Sigmoid colon (tissue), 7 donors: ENCODE data around the gene MAP3K3. TPM values are rescaled to one million over a fixed set of nuclear protein-coding genes. Genes with fewer than 3 reads are reported as not detected.
A peak's percentile ranks its signal among the peaks of the same experiment; 100 is the strongest.

Experiments used
- DNase-seq: peaks from one replicate; pipeline ENCODE4 v3.0.0-alpha.2; 2019
- H3K27ac ChIP-seq, 4 donors: fragments of 200-600 bp; sonication (generic); one replicate each; pipeline ENCODE4 v1.5.1; 2016 to 2019; ENCODE audit warnings: mild to moderate bottlenecking in 1 of 4
- H3K27me3 ChIP-seq, 3 donors: fragments of 200-600 bp; sonication (generic); one replicate each; pipeline ENCODE4 v1.5.1; 2019; ENCODE audit warnings: mild to moderate bottlenecking in 1 of 3
- H3K36me3 ChIP-seq, 4 donors: fragments of 200-600 bp; sonication (generic); one replicate each; pipeline ENCODE4 v1.5.1; 2016 to 2019
- H3K4me1 ChIP-seq, 4 donors: fragments of 200-600 bp; sonication (generic); one replicate each; pipeline ENCODE4 v1.5.1; 2017 to 2019
- H3K4me3 ChIP-seq, 4 donors: fragments of 200-600 bp; sonication (generic); one replicate each; pipeline ENCODE4 v1.5.1; 2017 to 2019; ENCODE audit warnings: mild to moderate bottlenecking in 2 of 4, moderate library complexity in 1 of 4
- H3K9me3 ChIP-seq, 4 donors: fragments of 200-600 bp in 3 of 4; sonication (generic) in 3 of 4; one replicate each; pipeline versions ENCODE4 v1.5.1 to v1.6.1; 2013 to 2019
- EP300 ChIP-seq, 4 donors: sonication (generic); formaldehyde crosslinking; IDR thresholded peaks; one replicate each; pipeline ENCODE4 v1.6.1; 2017; ENCODE audit warnings: antibody characterized with exemption in 4 of 4
- POLR2A ChIP-seq, 2 donors: fragments of 450-650 bp; IDR thresholded peaks; one replicate each; pipeline ENCODE4 v1.6.1; 2016; ENCODE audit warnings: antibody characterized with exemption in 2 of 2, mild to moderate bottlenecking in 2 of 2, moderate library complexity in 2 of 2
- POLR2AphosphoS5 ChIP-seq, 4 donors: sonication (generic); formaldehyde crosslinking; IDR thresholded peaks; one replicate each; pipeline ENCODE4 v1.6.1; 2017; ENCODE audit warnings: antibody characterized with exemption in 4 of 4
- WGBS, 2 donors: extraction: QIAGEN DNeasy Blood & Tissue Kit; methylation state at CpG; one replicate each; pipeline ENCODE4 v1.1.7; 2013; 5-methylcytosine and 5-hydroxymethylcytosine counted together
- intact Hi-C: fragments of 100-400 bp; cut with DNase I; formaldehyde crosslinking; loops from one replicate; pipeline ENCODE4 v1.15.1; 2023
- polyA plus RNA-seq, 3 donors: library from polyadenylated mRNA; stranded (reverse); fragments of 200-250 nt; gene quantifications; one replicate each; pipeline ENCODE4 v1.2.3, GENCODE V29; 2013
- total RNA-seq, 4 donors: library from RNA; depleted of rRNA; stranded (reverse); fragments of >200 nt; gene quantifications; one replicate each; pipeline ENCODE4 v1.1.0, GENCODE V29; 2016
- TF ChIP-seq, protein P1 (sequence below), 4 experiments: fragments of 450-650 bp in 3 of 4; fragments of 200-600 bp in 1 of 4; IDR thresholded peaks; one replicate each; pipeline ENCODE4 v1.5.1; 2016 to 2019; ENCODE audit warnings: antibody characterized with exemption in 4 of 4, mild to moderate bottlenecking in 3 of 4, moderate library complexity in 2 of 4
- donor health status: healthy with polysubstance abuse.
- donor health status: Bipolar disorder and iron deficiency.
- donor health status: healthy.

The MAP3K3 gene
- total and polyA plus RNA-seq, 7 donors = 4.4 to 68.7 (median 51.5) TPM

DNA sequence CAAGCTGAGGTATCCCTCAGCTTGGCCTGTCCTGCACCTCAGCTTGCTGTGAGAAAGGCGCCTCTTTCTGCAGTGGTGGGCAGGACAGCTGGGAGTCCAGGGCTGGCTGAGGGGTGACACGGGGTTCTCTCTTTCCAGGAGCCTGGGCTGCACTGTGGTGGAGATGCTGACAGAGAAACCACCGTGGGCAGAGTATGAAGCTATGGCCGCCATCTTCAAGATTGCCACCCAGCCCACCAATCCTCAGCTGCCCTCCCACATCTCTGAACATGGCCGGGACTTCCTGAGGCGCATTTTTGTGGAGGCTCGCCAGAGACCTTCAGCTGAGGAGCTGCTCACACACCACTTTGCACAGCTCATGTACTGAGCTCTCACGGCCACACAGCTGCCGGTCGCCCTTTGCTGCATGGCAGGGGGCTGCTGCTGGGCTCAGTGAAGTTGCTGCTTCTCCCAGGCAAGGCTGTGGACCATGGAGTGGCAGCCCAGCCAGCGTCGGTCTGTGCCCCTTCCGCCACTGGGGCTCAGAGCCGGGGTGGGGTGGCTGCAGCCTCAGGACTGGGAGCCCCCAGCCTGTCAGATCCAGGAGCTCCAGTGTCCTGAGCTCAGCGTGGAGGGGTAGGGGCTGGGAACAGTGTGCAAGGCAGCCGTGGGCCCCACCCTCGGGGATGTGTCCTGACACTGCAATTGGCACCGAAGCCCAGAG lies 71.3 kb downstream of the MAP3K3 start:
- DNase-seq = no peak
- peak overlapping the region in 1 of 4 donors; percentile 2 for H3K27ac ChIP-seq
- TF ChIP-seq POLR2AphosphoS5 (IDR thresholded peaks at IDR 0.05) (no peak), EP300 (IDR thresholded peaks at IDR 0.05) (no peak), POLR2A (IDR thresholded peaks at IDR 0.05) (no peak)
- TF ChIP-seq, protein P1, sequence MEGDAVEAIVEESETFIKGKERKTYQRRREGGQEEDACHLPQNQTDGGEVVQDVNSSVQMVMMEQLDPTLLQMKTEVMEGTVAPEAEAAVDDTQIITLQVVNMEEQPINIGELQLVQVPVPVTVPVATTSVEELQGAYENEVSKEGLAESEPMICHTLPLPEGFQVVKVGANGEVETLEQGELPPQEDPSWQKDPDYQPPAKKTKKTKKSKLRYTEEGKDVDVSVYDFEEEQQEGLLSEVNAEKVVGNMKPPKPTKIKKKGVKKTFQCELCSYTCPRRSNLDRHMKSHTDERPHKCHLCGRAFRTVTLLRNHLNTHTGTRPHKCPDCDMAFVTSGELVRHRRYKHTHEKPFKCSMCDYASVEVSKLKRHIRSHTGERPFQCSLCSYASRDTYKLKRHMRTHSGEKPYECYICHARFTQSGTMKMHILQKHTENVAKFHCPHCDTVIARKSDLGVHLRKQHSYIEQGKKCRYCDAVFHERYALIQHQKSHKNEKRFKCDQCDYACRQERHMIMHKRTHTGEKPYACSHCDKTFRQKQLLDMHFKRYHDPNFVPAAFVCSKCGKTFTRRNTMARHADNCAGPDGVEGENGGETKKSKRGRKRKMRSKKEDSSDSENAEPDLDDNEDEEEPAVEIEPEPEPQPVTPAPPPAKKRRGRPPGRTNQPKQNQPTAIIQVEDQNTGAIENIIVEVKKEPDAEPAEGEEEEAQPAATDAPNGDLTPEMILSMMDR (IDR thresholded peaks at IDR 0.05) = no peak
- H3K27me3 ChIP-seq = no peaks in the 10 kb centered on the region
- WGBS, 2 donors = 92 to 93% methylated on average over 18 of the region's 18 CpGs
- intact Hi-C loops = no loop called here
- no peaks in the 10 kb centered on the region for H3K9me3 ChIP-seq
- no peak overlapping the region for H3K4me3 ChIP-seq
- peaks cover 24 to 61% (median 54%) of the 10 kb centered on the region in 4 donors for H3K36me3 ChIP-seq
- H3K4me1 ChIP-seq = peaks cover 0 to 24% (median 14%) of the 10 kb centered on the region in 4 donors

DNA sequence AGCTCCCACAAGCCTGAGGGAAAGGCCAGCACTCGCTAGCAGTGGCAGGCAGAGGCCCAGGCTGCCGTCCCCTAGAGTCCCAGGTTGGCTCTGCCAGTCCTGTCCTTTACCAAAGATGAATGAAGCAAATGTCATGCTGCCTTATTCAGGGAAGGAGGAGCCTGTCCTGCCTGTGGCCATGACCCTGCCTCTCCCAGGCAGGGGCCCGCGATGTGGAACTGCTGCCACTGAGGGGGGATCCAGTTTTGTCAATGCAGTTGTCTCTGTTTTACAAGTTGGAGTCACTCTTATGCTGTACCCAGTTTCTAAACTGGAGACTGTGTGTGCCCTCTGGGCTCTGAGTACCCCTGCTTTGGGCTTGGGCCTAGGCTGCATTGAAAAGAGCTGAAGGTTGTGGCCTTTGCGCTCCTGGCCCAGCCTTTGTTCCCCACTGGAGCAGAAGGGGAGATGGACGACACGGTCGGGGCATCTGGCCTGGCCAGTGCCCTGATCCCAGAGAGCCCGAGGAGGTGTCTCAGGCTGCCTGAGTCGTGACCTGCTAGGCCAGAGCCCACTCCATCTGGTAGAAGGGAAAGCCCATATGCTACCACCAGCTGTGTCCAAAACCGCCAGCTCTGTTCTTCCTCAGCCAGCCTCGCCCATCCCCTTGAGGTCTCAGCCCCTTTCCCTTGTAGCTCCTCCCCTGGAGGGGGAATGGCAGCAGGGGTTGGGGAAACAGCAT lies 72.2 kb downstream of the MAP3K3 start:
- 85 to 93% methylated on average over 12 of the region's 12 CpGs for WGBS, 2 donors
- no peak for TF ChIP-seq POLR2AphosphoS5 (IDR thresholded peaks at IDR 0.05)
- TF ChIP-seq EP300 (IDR thresholded peaks at IDR 0.05) = no peak
- TF ChIP-seq, protein P1 (IDR thresholded peaks at IDR 0.05) = no peak
- TF ChIP-seq POLR2A (IDR thresholded peaks at IDR 0.05) = no peak
- intact Hi-C loops = no loop called here
- Histone ChIP-seq H3K4me1 (peaks cover 0 to 33% (median 22%) of the 10 kb centered on the region in 4 donors), H3K27ac (peak overlapping the region in 3 of 4 donors; percentile 27 to 37 (median 35)), H3K36me3 (peaks cover 22 to 53% (median 45%) of the 10 kb centered on the region in 4 donors), H3K4me3 (no peak overlapping the region), H3K27me3 (no peaks in the 10 kb centered on the region), H3K9me3 (no peaks in the 10 kb centered on the region)
- no peak for DNase-seq

GRCh38 chr17:63694950-63695773 lies 72.9 kb downstream of the MAP3K3 start:
- H3K36me3 ChIP-seq = peaks cover 14 to 45% (median 38%) of the 10 kb centered on the region in 4 donors
- peak overlapping the region in 3 of 4 donors; percentile 27 to 37 (median 35) for H3K27ac ChIP-seq
- H3K4me1 ChIP-seq = peaks cover 0 to 38% (median 25%) of the 10 kb centered on the region in 4 donors
- no peaks in the 10 kb centered on the region for H3K27me3 ChIP-seq
- intact Hi-C loops = loop anchor here (5.0 kb wide), 1 partner anchor 73 kb away; the partner anchor contains the start of gene MAP3K3
- TF ChIP-seq POLR2AphosphoS5 (IDR thresholded peaks at IDR 0.05) (peak in 1 of 4 donors; percentile 0), POLR2A (IDR thresholded peaks at IDR 0.05) (no peak), EP300 (IDR thresholded peaks at IDR 0.05) (no peak)
- TF ChIP-seq, protein P1 (IDR thresholded peaks at IDR 0.05) = no peak
- no peaks in the 10 kb centered on the region for H3K9me3 ChIP-seq
- H3K4me3 ChIP-seq = no peak overlapping the region
- 76 to 81% methylated on average over 15 of the region's 15 CpGs for WGBS, 2 donors
- no peak for DNase-seq

DNA sequence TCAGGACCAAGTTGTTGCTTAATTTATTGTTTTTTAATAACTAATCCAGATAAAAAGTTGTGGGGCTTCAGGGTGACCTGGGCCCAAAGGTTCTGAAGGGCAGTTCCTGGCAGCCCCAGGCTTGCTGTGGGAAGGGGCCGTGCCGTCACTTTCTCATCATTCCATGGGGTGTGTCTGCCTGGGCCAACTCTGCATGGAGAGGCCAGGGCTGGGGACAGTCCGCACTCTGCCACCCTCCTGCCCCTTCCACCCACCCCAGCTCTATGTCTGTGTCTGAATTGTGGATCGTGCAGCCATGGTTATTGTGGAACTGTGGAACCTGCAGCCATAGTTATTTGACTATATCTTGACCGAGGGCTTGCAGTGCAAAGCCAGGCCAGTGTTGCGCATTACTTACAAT lies 73.7 kb downstream of the MAP3K3 start:
- Histone ChIP-seq H3K9me3 (no peaks in the 10 kb centered on the region), H3K36me3 (peaks cover 7 to 38% (median 30%) of the 10 kb centered on the region in 4 donors), H3K4me3 (no peak overlapping the region), H3K27me3 (no peaks in the 10 kb centered on the region), H3K4me1 (peaks cover 0 to 45% (median 32%) of the 10 kb centered on the region in 4 donors), H3K27ac (no peak overlapping the region)
- 88 to 89% methylated on average over 6 of the region's 6 CpGs for WGBS, 2 donors
- no peak for TF ChIP-seq EP300 (IDR thresholded peaks at IDR 0.05)
- TF ChIP-seq POLR2AphosphoS5 (IDR thresholded peaks at IDR 0.05) = peak in 2 of 4 donors; percentile 2 to 13
- intact Hi-C loops = loop anchor here (5.0 kb wide), 1 partner anchor 74 kb away; the partner anchor contains the start of gene MAP3K3
- no peak for DNase-seq
